Hepatocyte (in vitro differentiated cells): ENCODE data around the gene EEFSEC. TPM values are rescaled to one million over a fixed set of nuclear protein-coding genes. Genes with fewer than 3 reads are reported as not detected.

Source experiments
- DNase-seq: peaks from one replicate; pipeline ENCODE4 v3.0.0-alpha.2; 2016; ENCODE audit warnings: low spot score
- H2AFZ ChIP-seq: fragments of 200-600 bp; sonication (generic); 2 replicates; pipeline ENCODE4 v1.6.0; 2016; ENCODE audit warnings: antibody characterized with exemption, mild to moderate bottlenecking
- H3K27ac ChIP-seq: fragments of 200-600 bp; sonication (generic); 2 replicates; pipeline ENCODE4 v1.5.1; 2016; ENCODE audit warnings: mild to moderate bottlenecking
- H3K27me3 ChIP-seq: fragments of 200-600 bp; sonication (generic); 2 replicates; pipeline ENCODE4 v1.6.1; 2016
- H3K36me3 ChIP-seq: fragments of 200-600 bp; sonication (generic); replicated peaks from 2 replicates; pipeline ENCODE4 v1.5.1; 2016; ENCODE audit warnings: low read depth; ENCODE audit not compliant: insufficient read depth
- H3K4me1 ChIP-seq: fragments of 200-600 bp; sonication (generic); 2 replicates; pipeline ENCODE4 v1.5.1; 2016; ENCODE audit warnings: mild to moderate bottlenecking, moderate library complexity; ENCODE audit not compliant: insufficient read depth
- H3K4me2 ChIP-seq: fragments of 200-600 bp; sonication (generic); 2 replicates; pipeline ENCODE4 v1.6.0; 2016
- H3K4me3 ChIP-seq: fragments of 200-600 bp; sonication (generic); 2 replicates; pipeline ENCODE4 v1.5.1; 2016; ENCODE audit warnings: mild to moderate bottlenecking
- H3K79me2 ChIP-seq: fragments of 200-600 bp; sonication (generic); 2 replicates; pipeline ENCODE4 v1.6.0; 2017; ENCODE audit warnings: mild to moderate bottlenecking
- H3K9me2 ChIP-seq: fragments of 200-600 bp; sonication (generic); replicated peaks from 2 replicates; pipeline ENCODE4 v1.6.0; 2017; ENCODE audit warnings: mild to moderate bottlenecking; ENCODE audit not compliant: insufficient read depth
- H3K9me3 ChIP-seq: fragments of 200-600 bp; sonication (generic); 2 replicates; pipeline ENCODE4 v1.5.1; 2016; ENCODE audit warnings: low read depth, mild to moderate bottlenecking
- H4K20me1 ChIP-seq: fragments of 200-600 bp; sonication (generic); 2 replicates; pipeline ENCODE4 v1.6.0; 2016; ENCODE audit warnings: mild to moderate bottlenecking; ENCODE audit not compliant: insufficient read depth, poor library complexity, severe bottlenecking
- EZH2 ChIP-seq: fragments of 200-600 bp; sonication (generic); IDR thresholded peaks from 2 replicates; pipeline ENCODE4 v1.6.1; 2016; ENCODE audit warnings: antibody characterized with exemption, mild to moderate bottlenecking, borderline replicate concordance
- EZH2phosphoT487 ChIP-seq: fragments of 200-600 bp; sonication (generic); IDR thresholded peaks from one replicate; pipeline ENCODE4 v1.6.1; 2018; ENCODE audit warnings: antibody characterized with exemption, mild to moderate bottlenecking, low read depth, moderate library complexity; ENCODE audit not compliant: unreplicated experiment, severe bottlenecking
- WGBS: methylation state at CpG from one replicate; pipeline ENCODE4 v1.1.6; 2016; ENCODE audit warnings: low lambda C conversion rate; ENCODE audit errors: missing lambda C conversion rate; 5-methylcytosine and 5-hydroxymethylcytosine counted together
- polyA plus RNA-seq: library from polyadenylated mRNA; unstranded; fragments of >200 nt; fragmentation: Nextera tagmentation; extraction: Ambion mirVana; gene quantifications from 2 replicates; pipeline ENCODE4 v1.2.1, GENCODE V29; 2016
- total RNA-seq: library from RNA; depleted of rRNA; stranded (reverse); fragments of >200 nt; gene quantifications from 2 replicates; pipeline ENCODE4 v1.2.3, GENCODE V29; 2014
- TF ChIP-seq, protein P1 (sequence below): fragments of 200-600 bp; sonication (generic); IDR thresholded peaks from 2 replicates; pipeline ENCODE4 v1.5.1; 2016; ENCODE audit warnings: antibody characterized with exemption, mild to moderate bottlenecking; ENCODE audit not compliant: poor library complexity

Gene EEFSEC
- total and polyA plus RNA-seq, 2 experiments from 2014 or later, result 9.8 to 17.5 TPM

DNA sequence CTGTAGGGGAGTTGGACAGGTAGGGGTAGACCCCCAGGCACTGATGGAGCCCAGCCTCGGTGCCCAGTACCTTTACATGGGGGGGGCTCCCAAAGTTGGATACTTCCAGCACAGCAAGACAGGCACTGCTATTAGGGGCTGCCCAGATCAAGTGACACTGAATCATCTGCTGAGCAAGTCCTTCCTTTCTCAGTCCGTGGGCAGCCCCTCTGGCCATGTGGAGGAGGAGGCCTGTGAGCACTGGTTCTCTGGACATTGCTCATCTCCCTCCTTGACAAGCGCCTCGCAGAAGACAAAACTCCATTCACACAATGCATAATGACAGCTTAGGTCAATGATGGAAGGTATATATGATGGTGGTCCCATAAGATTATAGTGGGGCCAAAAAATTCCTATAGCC is 35.7 kb downstream of the EEFSEC start:
- H3K4me2 ChIP-seq, result no peak overlapping the region
- peaks cover 14% of the 10 kb centered on the region for H3K79me2 ChIP-seq
- H3K27ac ChIP-seq, result no peak overlapping the region
- WGBS, result 85% methylated on average over 4 of the region's 4 CpGs
- no peaks in the 10 kb centered on the region for H3K36me3 ChIP-seq
- H3K4me3 ChIP-seq, result no peak overlapping the region
- no peaks in the 10 kb centered on the region for H3K4me1 ChIP-seq
- no peaks in the 10 kb centered on the region for H3K27me3 ChIP-seq
- no peaks in the 10 kb centered on the region for H3K9me2 ChIP-seq
- H3K9me3 ChIP-seq, result no peaks in the 10 kb centered on the region
- H4K20me1 ChIP-seq, result no peaks in the 10 kb centered on the region
- no peak for DNase-seq
- TF ChIP-seq, protein P1, sequence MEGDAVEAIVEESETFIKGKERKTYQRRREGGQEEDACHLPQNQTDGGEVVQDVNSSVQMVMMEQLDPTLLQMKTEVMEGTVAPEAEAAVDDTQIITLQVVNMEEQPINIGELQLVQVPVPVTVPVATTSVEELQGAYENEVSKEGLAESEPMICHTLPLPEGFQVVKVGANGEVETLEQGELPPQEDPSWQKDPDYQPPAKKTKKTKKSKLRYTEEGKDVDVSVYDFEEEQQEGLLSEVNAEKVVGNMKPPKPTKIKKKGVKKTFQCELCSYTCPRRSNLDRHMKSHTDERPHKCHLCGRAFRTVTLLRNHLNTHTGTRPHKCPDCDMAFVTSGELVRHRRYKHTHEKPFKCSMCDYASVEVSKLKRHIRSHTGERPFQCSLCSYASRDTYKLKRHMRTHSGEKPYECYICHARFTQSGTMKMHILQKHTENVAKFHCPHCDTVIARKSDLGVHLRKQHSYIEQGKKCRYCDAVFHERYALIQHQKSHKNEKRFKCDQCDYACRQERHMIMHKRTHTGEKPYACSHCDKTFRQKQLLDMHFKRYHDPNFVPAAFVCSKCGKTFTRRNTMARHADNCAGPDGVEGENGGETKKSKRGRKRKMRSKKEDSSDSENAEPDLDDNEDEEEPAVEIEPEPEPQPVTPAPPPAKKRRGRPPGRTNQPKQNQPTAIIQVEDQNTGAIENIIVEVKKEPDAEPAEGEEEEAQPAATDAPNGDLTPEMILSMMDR, result no peak
- TF ChIP-seq EZH2phosphoT487 (no peak), EZH2 (no peak)
- no peak overlapping the region for H2AFZ ChIP-seq

DNA sequence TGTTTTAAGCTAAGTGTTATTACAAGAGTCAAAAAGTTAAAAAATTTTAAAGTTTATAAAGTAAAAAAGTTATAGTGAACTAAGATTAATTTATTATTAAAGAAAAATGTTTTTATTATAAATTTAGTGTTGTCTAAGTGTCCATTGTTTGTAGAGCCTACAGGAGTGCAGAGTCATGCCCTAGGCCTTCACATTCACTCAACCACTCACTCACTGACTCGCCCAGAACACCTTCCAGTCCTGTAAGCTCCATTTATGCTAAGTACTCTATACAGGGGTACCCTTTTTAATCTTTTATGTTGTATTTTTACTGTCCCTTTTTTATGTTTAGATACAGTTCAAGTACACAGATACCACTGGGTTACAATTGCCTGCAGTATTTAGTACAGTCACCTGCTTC is 37.2 kb downstream of the EEFSEC start:
- TF ChIP-seq, protein P1, result no peak
- no peak overlapping the region for H3K27ac ChIP-seq
- H3K27me3 ChIP-seq, result no peaks in the 10 kb centered on the region
- peaks cover 8% of the 10 kb centered on the region for H3K79me2 ChIP-seq
- 48% methylated on average over 1 of the region's 1 CpG for WGBS
- no peak overlapping the region for H2AFZ ChIP-seq
- H3K36me3 ChIP-seq, result no peaks in the 10 kb centered on the region
- no peaks in the 10 kb centered on the region for H4K20me1 ChIP-seq
- no peaks in the 10 kb centered on the region for H3K9me3 ChIP-seq
- H3K4me2 ChIP-seq, result no peak overlapping the region
- H3K9me2 ChIP-seq, result no peaks in the 10 kb centered on the region
- no peak overlapping the region for H3K4me3 ChIP-seq
- no peak for DNase-seq
- peaks cover 5% of the 10 kb centered on the region for H3K4me1 ChIP-seq

DNA sequence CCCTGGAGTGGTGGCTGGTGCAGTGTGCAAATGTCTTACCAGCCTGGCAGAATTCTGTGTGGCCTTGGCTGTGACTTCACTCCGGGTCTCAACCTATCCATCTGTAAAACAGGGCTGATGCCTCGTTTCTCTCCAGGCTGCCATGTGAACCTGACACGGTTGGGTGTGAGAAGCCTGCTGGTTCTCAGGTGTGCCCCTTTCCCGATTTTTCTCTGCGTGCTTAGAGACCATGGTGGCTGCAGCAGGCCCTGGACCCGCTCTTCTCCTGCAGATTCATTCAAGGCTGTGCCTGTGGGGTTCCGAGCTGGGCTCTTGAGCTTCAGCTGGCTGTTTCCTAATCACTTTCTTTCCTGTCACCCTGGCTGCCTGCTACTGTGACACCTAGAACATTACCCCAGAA is 38.9 kb downstream of the EEFSEC start:
- Histone ChIP-seq H4K20me1 (no peaks in the 10 kb centered on the region), H3K9me3 (no peaks in the 10 kb centered on the region), H3K27ac (no peak overlapping the region), H3K4me1 (peaks cover 5% of the 10 kb centered on the region), H3K4me3 (no peak overlapping the region), H3K36me3 (no peaks in the 10 kb centered on the region), H3K79me2 (no peaks in the 10 kb centered on the region), H3K4me2 (no peak overlapping the region), H3K27me3 (no peaks in the 10 kb centered on the region), H2AFZ (no peak overlapping the region), H3K9me2 (no peaks in the 10 kb centered on the region)
- no peak for DNase-seq
- WGBS, result 95% methylated on average over 7 of the region's 7 CpGs
- TF ChIP-seq, protein P1, result no peak
- no peak for TF ChIP-seq EZH2phosphoT487
- TF ChIP-seq EZH2, result no peak

DNA sequence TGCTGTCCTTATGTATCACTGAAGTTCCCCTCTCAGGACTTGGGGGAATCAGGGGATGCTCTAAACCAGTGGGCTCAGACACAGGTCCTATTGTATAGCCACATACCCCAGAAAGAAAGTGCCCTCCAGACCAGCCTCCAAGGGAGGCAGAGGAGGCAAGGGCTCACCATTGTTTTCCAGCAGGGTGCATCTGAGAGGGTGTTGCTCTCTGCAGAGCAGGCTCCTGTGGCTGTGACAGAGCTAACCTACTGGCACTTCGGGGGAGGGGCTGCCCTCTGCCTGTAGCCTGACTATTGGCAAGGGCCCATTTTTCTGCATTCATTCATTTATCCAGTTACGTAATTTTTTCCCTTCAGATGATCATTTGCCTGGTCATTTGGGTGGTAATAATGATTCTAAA is 39.9 kb downstream of the EEFSEC start:
- TF ChIP-seq, protein P1, result no peak
- no peaks in the 10 kb centered on the region for H3K36me3 ChIP-seq
- 100% methylated on average over 2 of the region's 2 CpGs for WGBS

More for the DNA sequence above, 39.9 kb downstream of the EEFSEC start:
- Histone ChIP-seq H3K9me2 (no peaks in the 10 kb centered on the region), H3K4me2 (no peak overlapping the region), H3K27me3 (no peaks in the 10 kb centered on the region), H3K4me3 (no peak overlapping the region), H3K27ac (no peak overlapping the region), H3K9me3 (no peaks in the 10 kb centered on the region), H4K20me1 (no peaks in the 10 kb centered on the region), H3K79me2 (no peaks in the 10 kb centered on the region), H3K4me1 (peaks cover 5% of the 10 kb centered on the region), H2AFZ (no peak overlapping the region)
- DNase-seq, result no peak
